A673 (cell line): Measurements from ENCODE around the gene MMADHC.

ENCODE experiments used
- CTCF ChIP-seq: fragments of 300-800, 200-600 bp; sonication (generic); conservative IDR thresholded peaks from 2 replicates; pipeline ENCODE4 v1.5.1; 2017; ENCODE audit warnings: low read depth, mild to moderate bottlenecking, antibody characterized with exemption, low read length, moderate library complexity, mixed read lengths
- EZH2 ChIP-seq: fragments of 200-600 bp; sonication (generic); IDR thresholded peaks from 2 replicates; pipeline ENCODE4 v1.6.1; 2017; ENCODE audit warnings: borderline replicate concordance, low read depth, mild to moderate bottlenecking, mixed read lengths, antibody characterized with exemption, low read length; ENCODE audit not compliant: poor library complexity, severe bottlenecking

- TF ChIP-seq CTCF (peak; percentile 50), EZH2 (no peak)
Observed at GRCh38 chr2:149573760-149574159, 13.8 kb downstream of the MMADHC start.
